HG03575 (cell line): Measurements from ENCODE around the gene SH3RF2.

ENCODE experiments used
- ATAC-seq: cut with Tn5 transposase; IDR thresholded peaks from one replicate; pipeline ENCODE4 v1.9.1; 2021; ENCODE audit not compliant: unreplicated experiment, insufficient number of reproducible peaks, low FRiP score; ENCODE audit errors: extremely low read depth

SH3RF2 gene

DNA sequence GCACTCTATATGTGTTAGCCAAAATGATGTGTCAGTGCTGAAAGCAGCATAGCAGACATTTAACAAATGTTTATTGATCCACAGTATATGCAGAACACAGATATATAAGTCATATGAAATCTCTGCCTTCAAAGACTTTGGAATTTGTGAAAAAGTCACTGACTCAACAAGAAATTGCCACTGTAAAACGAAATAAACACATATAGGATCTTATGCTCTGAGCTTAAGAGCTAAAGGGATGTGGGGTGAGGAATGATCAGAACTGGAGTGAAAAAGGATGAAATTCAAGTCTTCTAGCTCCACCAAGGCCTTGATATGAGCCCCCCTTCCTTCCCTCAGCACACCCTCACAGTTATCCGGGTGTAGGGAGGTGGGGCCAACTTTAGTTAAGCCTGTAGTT, 119.1 kb downstream of the SH3RF2 start:
- ATAC-seq: no peak

DNA sequence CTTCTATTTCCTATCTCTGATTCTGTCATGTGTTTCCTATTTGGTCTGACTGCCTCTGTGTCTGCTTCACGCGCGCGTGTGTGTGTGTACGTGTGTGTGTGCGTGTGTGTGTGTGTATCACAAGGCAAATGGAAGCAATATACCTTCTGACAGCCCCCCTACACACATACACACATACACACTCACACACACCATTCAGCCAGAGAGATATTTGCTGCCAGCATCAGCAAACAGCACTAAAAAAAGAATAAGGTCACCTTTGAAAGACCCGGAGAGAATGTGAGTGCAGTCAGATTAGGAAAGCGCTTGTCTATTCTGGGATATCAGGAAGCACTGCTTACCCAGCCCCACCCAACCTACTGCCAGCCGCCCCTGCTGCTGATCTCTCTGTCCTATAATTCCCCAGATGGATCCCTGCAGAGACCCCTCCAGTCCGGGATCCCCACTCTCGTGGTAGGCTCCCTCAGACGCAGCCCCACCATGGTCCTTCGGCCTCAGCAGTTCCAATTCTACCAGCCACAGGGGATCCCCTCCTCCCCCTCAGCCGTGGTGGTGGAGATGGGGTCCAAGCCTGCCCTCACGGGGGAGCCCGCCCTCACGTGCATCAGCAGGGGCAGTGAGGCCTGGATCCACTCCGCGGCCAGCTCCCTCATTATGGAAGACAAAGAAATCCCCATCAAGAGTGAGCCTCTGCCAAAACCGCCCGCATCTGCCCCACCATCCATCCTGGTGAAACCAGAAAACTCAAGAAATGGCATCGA, 123.3 kb downstream of the SH3RF2 start:
- no peak for ATAC-seq

DNA sequence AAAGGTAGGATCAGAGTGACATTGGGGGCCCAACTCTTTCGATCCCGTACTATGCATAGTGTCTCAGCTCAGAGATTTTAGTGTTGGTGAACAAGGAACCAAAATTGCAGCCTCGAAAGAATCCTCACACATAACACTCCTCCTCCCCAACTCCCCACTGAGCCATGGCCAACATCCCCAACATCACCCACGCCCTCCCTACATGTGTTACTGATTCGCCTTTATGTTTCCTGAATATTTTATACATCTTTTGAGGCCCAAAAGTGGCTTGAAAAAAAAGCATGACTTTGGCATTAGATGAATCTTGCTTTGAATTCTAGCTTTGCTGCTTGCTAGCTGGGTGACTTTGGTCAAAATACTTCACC, 123.8 kb downstream of the SH3RF2 start:
- no peak for ATAC-seq

- no peak for ATAC-seq
Observed at GRCh38 chr5:146066968-146067367, 130.6 kb downstream of the SH3RF2 start.

DNA sequence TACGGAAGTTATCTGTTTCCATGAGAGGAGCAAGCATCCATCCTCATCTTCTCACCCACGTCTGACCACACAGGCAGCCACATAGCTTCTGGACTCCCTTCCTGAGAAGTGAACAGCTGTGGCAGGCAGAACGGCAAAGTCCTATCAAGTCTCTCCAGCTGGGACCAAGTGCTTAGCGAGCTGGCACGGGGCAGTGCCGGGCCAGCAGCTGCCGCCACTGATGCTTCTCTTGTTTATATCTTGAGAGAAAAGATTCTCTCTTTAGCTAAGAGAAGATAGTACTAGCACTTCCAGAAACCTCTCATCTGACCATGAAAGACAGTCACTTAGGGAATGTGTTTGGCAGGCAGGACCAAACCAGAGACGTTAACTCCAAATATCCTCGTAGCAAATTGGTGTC, 131.8 kb downstream of the SH3RF2 start:
- no peak for ATAC-seq

DNA sequence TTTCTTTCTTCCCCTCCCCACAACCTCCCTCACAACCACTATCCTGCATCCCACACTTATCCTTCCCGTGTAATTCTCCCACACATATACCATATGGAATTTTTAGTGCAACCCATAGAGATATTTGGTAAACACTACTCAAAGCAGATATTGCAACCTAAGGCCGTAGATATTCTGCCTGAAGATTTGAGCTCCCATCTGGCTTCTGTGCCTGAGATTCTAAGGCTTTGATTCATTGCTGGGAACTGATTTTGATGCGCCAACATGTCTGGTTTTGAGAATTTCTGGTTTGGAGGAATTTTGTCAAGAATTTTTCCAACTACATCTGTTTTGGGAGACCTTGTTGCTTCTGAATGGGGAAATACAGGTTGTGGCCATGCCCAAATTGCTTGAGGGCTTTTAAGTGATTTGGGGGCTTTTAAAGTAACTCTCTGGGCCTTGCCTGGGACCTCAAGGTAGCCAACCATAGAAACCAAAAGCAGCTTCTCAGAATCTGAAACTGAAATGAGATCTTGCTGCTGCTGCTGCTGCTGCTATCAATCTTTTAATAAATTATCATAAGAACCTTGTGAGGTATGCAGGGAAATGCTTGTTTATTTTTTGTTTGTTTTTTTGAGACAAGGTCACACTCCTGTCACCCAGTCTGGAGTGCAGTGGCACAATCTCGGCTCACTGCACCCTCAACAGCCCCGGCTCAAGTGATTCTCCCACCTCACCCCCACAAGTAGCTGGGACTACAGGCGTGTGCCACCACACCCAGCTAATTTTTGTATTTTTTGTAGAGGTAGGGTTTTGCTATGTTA, 132.8 kb downstream of the SH3RF2 start:
- no peak for ATAC-seq

- ATAC-seq: no peak
Observed at GRCh38 chr5:146069780-146070099, 133.4 kb downstream of the SH3RF2 start.

DNA sequence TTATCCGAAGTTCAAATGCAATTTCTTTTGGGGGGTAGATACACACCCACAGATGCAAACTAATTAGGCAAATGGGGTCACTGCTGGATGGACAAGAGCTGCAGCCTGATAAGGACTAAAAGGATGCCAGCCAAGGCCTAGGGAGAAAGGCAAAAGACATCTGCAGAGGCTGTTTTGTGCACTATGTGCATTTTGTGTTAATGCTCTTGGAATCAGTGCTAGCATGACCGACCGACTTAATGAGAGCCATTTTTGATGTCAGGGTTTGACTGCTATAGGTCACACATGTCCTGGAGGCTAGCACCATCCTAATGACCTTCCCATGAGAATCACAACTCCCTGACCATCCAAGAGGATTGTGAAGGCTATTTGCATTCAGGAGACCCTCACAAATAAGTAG, 134.4 kb downstream of the SH3RF2 start:
- no peak for ATAC-seq

- no peak for ATAC-seq
Observed at GRCh38 chr5:146071171-146071570, 134.8 kb downstream of the SH3RF2 start.

- ATAC-seq: no peak
Observed at GRCh38 chr5:146072595-146072994, 136.2 kb downstream of the SH3RF2 start.

DNA sequence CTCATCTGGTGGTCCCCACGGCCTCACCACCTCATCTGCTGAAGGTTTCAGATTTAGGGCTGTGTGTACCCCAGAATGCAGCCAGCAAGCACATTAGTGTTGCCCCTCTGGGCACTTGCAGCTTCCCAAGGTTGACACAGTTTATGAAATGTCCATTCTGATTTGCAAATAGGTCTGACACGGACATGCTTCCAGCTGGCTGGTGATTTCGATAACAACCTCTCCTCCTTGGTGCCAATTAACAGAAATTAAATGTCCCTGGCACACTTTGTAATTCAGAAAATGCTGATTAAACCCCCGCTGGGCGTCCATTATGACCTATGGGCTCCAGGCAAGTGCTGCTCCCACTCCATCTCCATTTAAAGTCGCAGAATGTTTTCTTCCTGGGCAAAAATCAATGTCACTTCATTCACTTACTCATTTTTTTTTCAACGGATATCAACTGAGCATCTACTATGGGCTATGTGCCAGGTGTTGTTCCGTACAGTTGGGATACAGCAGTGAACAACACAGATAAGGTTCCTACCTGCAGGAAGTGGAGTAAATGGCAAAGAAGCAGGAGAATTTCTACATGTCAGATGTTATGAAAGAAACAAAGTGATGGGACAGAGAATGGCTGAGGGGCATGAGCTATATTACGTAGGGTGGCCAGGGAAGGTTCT, 137.0 kb downstream of the SH3RF2 start:
- no peak for ATAC-seq

DNA sequence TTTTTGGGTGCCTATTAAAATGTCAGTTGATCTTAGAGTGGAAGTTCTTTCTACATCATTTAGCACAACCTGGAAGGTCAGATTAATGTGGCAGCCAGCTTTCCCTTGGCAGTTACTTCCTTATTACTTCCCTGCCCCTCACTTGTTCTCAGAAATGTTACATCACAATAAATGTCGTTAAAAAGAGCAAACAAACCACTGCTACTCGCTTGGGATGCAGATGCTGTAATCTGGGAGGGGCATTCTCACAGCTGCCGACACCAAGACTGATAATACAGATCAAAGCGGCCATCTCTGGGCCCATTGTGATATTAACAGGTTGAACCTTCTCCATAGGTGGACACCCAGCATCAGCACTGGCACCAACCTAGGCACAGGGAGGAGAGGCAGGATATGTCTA, 139.7 kb downstream of the SH3RF2 start:
- ATAC-seq: no peak

GRCh38 chr5:146076455-146076854, 140.1 kb downstream of the SH3RF2 start:
- ATAC-seq: no peak

GRCh38 chr5:146078566-146078965, 142.2 kb downstream of the SH3RF2 start:
- ATAC-seq: no peak

DNA sequence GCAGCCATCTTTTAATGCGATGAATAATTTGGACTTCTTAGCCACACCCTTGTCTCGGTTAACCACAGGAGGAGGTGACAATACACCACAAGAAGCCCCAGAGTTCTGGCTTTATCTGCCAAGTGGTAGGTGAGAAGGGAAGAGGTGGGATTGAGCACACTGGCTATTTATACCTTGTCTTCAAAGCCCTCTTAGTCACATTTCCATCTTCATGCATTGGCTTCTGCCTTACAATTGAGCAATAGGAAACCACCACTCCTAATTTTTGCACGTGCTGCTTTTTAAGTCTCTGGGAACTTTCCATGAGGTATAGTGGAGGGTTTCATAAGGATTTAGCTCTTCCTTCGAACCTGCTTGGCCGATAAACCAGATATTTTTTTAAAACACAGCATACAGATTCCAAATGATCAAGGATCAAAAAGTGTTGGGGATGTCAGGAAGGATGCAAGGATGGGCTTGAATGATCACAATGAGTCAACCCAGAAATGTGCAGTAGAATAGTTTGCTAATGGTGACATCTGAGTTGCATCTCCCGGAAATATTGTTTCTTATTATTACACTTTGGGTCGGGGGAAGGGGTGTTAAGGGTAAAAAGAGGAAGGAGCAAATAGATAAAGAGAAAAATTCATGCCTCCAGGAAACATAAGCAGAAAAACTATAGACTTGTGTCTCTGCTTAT, 143.5 kb downstream of the SH3RF2 start:
- ATAC-seq: no peak

GRCh38 chr5:146081556-146081955, 145.2 kb downstream of the SH3RF2 start:
- no peak for ATAC-seq

DNA sequence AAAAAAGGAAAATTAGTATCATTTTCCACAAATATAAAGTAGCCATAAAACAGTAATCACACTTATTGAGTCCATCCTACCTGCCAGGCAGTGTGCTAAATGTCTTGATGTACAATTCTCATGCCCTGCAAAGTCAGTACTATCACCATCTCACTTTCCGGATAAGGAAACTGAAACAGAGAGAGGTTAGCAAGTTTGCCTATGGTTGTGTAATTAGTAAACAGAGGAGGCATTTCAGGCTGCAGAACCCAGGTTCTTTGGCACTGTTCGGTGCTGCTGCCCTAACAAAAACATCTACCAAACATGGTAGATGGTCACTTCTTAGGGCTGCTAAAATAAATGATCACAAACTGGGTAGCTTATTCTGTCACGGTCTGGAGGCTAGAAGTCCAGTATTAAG, 146.4 kb downstream of the SH3RF2 start:
- peak; percentile 94 for ATAC-seq

DNA sequence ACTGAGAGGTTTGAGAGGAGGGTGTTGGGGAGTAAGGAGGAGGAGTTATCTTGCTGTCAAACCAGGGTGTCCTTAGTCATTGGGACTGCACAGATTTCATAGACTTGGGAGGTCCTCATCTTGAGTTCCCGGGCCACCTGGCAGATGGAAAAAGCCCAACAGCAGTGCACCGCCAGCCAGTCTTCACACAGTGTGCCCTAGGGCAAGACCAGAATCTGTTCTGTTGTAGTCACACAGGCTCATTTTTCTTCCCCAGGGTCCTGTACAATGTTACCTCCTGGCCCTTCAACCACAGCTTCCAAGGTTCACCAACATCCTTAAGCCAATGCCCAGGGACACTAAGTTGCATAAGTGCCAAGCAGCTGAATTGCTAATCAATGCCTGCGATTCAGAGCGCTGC, 148.0 kb downstream of the SH3RF2 start:
- ATAC-seq: no peak

DNA sequence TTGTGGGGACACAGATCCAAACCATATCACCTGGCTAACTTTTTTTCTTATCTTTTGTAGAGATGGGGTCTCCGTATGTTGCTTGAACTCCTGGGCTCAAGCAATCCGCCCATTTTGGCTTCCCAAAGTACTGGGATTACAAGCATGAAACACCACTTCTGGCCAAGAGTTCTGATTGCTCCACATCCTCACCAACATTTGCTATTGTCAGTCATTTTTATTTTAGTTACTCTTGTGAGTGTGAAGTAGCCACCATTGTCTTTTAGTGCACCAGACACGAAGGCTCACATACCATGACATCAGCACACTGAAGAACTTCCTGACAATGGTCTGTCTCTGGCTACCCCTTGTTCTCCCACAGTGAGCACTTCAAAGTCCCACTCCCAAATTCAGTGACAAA, 151.7 kb downstream of the SH3RF2 start:
- ATAC-seq: no peak

- no peak for ATAC-seq
Observed at GRCh38 chr5:146089287-146089686, 152.9 kb downstream of the SH3RF2 start.
